ENCODE measurements around the gene TGFA.

DNA sequence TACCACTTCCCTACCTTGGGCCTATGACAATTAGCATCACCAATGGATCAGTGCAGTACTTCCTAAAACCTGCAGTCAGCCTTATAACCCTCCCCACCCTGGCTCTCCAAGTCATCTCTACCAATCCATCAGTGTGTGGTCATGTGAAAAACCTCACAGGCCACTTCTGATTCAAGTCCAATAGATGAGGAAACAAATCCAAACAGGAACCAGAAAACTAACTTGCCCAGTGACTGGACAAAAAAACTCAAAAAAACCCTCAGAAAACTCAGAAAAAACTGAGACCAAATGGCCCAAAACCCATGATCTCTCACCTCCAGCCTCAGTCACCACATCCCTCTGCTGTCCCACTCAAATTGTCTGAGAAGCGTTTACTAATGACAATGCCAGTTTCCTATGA, 43.3 kb downstream of the TGFA start:
- TF ChIP-seq, protein P1, sequence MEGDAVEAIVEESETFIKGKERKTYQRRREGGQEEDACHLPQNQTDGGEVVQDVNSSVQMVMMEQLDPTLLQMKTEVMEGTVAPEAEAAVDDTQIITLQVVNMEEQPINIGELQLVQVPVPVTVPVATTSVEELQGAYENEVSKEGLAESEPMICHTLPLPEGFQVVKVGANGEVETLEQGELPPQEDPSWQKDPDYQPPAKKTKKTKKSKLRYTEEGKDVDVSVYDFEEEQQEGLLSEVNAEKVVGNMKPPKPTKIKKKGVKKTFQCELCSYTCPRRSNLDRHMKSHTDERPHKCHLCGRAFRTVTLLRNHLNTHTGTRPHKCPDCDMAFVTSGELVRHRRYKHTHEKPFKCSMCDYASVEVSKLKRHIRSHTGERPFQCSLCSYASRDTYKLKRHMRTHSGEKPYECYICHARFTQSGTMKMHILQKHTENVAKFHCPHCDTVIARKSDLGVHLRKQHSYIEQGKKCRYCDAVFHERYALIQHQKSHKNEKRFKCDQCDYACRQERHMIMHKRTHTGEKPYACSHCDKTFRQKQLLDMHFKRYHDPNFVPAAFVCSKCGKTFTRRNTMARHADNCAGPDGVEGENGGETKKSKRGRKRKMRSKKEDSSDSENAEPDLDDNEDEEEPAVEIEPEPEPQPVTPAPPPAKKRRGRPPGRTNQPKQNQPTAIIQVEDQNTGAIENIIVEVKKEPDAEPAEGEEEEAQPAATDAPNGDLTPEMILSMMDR (conservative IDR thresholded peaks at IDR 0.05; ENCODE audit: low read length), result no peak
- no peak for TF ChIP-seq EZH2phosphoT487 (IDR thresholded peaks at IDR 0.05; ENCODE audit: borderline replicate concordance)
